SK-N-SH (cell line): ENCODE data around the gene CHST11. TPM values are rescaled to one million over a fixed set of nuclear protein-coding genes. Genes with fewer than 3 reads are reported as not detected.

Experiments
- CTCF ChIA-PET: fragments of 300-600, 350-600 bp; formaldehyde crosslinking; extraction: SDS; loops from one replicate; lab custom pipeline; 2021; lab: Yijun Ruan, JAX
- POLR2A ChIA-PET: fragments of 350-600 bp; sonication (Branson Sonifier 250); formaldehyde crosslinking; extraction: SDS; loops from one replicate; lab custom pipeline; 2020; ENCODE audit warnings: antibody characterized with exemption, inconsistent platforms; lab: Yijun Ruan, JAX
- DNase-seq: peaks from one replicate; pipeline ENCODE4 v3.0.0; 2012
- H2AFZ ChIP-seq: fragments of 200-600 bp; sonication (generic); 2 replicates; pipeline ENCODE4 v1.8.1; 2016; ENCODE audit warnings: antibody characterized with exemption, mild to moderate bottlenecking, low read depth
- H3F3A ChIP-seq: fragments of 200-600 bp; sonication (generic); replicated peaks from 2 replicates; pipeline ENCODE3; 2016; ENCODE audit warnings: antibody characterized with exemption, mild to moderate bottlenecking; ENCODE audit not compliant: insufficient read depth
- H3K27ac ChIP-seq, 2 experiments: fragments of 200-500 bp in 1 of 2; fragments of 200-600 bp in 1 of 2; sonication (Bioruptor generic) in 1 of 2; sonication (generic), shearing (Covaris generic) in 1 of 2; 2 replicates each; pipeline versions ENCODE4 v1.5.1 to v1.6.1; 2014 to 2016; ENCODE audit warnings: low read depth in 2 of 2, inconsistent platforms in 1 of 2, low read length in 1 of 2, mild to moderate bottlenecking in 1 of 2, mixed read lengths in 1 of 2
- H3K27me3 ChIP-seq: fragments of 200-600 bp; sonication (generic), shearing (Covaris generic); 2 replicates; pipeline ENCODE4 v1.6.1; 2016; ENCODE audit warnings: mixed run types; ENCODE audit not compliant: insufficient read depth
- H3K36me3 ChIP-seq, 2 experiments: fragments of 200-500 bp in 1 of 2; fragments of 200-600 bp in 1 of 2; sonication (Bioruptor generic) in 1 of 2; sonication (generic) in 1 of 2; replicated peaks in 1 of 2; 2 replicates each; pipeline versions ENCODE3 to v1.5.1; 2014 to 2016; ENCODE audit warnings: low read length in 1 of 2, mild to moderate bottlenecking in 1 of 2; ENCODE audit not compliant: insufficient read depth in 2 of 2, control insufficient read depth in 1 of 2
- H3K4me1 ChIP-seq, 2 experiments: fragments of 200-500 bp in 1 of 2; fragments of 200-600 bp in 1 of 2; sonication (Bioruptor generic) in 1 of 2; sonication (generic), shearing (Covaris generic) in 1 of 2; 2 replicates each; pipeline versions ENCODE4 v1.5.1 to v1.6.1; 2014 to 2016; ENCODE audit warnings: low read depth in 1 of 2, low read length in 1 of 2, mixed run types in 1 of 2; ENCODE audit not compliant: insufficient read depth in 2 of 2, control insufficient read depth in 1 of 2
- H3K4me2 ChIP-seq: fragments of 200-600 bp; sonication (generic), shearing (Covaris generic); 2 replicates; pipeline ENCODE4 v1.6.1; 2017; ENCODE audit warnings: mixed run types
- H3K4me3 ChIP-seq, 2 experiments: fragments of 200-500 bp in 1 of 2; fragments of 200-600 bp in 1 of 2; sonication (Bioruptor generic) in 1 of 2; sonication (generic), shearing (Covaris generic) in 1 of 2; 2 replicates each; pipeline versions ENCODE4 v1.5.1 to v1.8.1; 2014 to 2016; ENCODE audit warnings: low read depth in 2 of 2, inconsistent platforms in 1 of 2, low read length in 1 of 2, mild to moderate bottlenecking in 1 of 2, mixed read lengths in 1 of 2, moderate library complexity in 1 of 2
- H3K79me2 ChIP-seq: fragments of 200-600 bp; sonication (generic); 2 replicates; pipeline ENCODE4 v1.8.1; 2017; ENCODE audit warnings: mild to moderate bottlenecking; ENCODE audit not compliant: insufficient read depth
- H3K9ac ChIP-seq: fragments of 200-600 bp; sonication (generic); 2 replicates; pipeline ENCODE4 v1.6.1; 2017; ENCODE audit warnings: mixed run types
- H3K9me2 ChIP-seq: fragments of 200-600 bp; sonication (generic); 2 replicates; pipeline ENCODE4 v1.6.1; 2017; ENCODE audit warnings: mixed run types
- H3K9me3 ChIP-seq: fragments of 200-600 bp; sonication (generic); 2 replicates; pipeline ENCODE4 v1.6.1; 2017; ENCODE audit warnings: mixed run types, mild to moderate bottlenecking, moderate library complexity
- H4K20me1 ChIP-seq: fragments of 200-600 bp; sonication (generic); 2 replicates; pipeline ENCODE4 v1.6.1; 2017; ENCODE audit warnings: mild to moderate bottlenecking, mixed run types; ENCODE audit not compliant: insufficient read depth
- CTCF ChIP-seq: fragments of 200-600 bp; sonication (generic); IDR thresholded peaks from 2 replicates; pipeline ENCODE4 v1.6.1; 2017; ENCODE audit warnings: antibody characterized with exemption, mild to moderate bottlenecking, moderate library complexity
- FOXJ3 ChIP-seq: sonication (generic); formaldehyde crosslinking; IDR thresholded peaks from 2 replicates; pipeline ENCODE4 v1.5.1; 2020; ENCODE audit warnings: mild to moderate bottlenecking, missing genetic modification reagents
- FOXM1 ChIP-seq: IDR thresholded peaks from 2 replicates; pipeline ENCODE4 v1.4.0; 2012; ENCODE audit warnings: low read depth, mild to moderate bottlenecking
- GABPA ChIP-seq: IDR thresholded peaks from 2 replicates; pipeline ENCODE4 v1.4.0; 2012; ENCODE audit warnings: low read depth, mild to moderate bottlenecking
- MEF2A ChIP-seq: IDR thresholded peaks from 2 replicates; pipeline ENCODE4 v1.4.0; 2012; ENCODE audit warnings: low read depth, borderline replicate concordance
- MXI1 ChIP-seq: IDR thresholded peaks from 2 replicates; pipeline ENCODE4 v1.6.1; 2012; ENCODE audit warnings: mild to moderate bottlenecking, low read depth, low read length, improper control_type of control experiment
- NFIC ChIP-seq: IDR thresholded peaks from 2 replicates; pipeline ENCODE4 v1.4.0; 2012; ENCODE audit warnings: borderline replicate concordance
- PBX3 ChIP-seq: IDR thresholded peaks from 2 replicates; pipeline ENCODE4; 2012
- RAD21 ChIP-seq: IDR thresholded peaks from 2 replicates; pipeline ENCODE4 v1.6.1; 2012; ENCODE audit warnings: mild to moderate bottlenecking, low read length
- RCOR1 ChIP-seq: fragments of 150-350 bp; IDR thresholded peaks from 2 replicates; pipeline ENCODE4 v1.6.1; 2017; ENCODE audit warnings: antibody characterized with exemption, low read length
- RXRA ChIP-seq: IDR thresholded peaks from 2 replicates; pipeline ENCODE4 v1.4.0; 2012; ENCODE audit warnings: low read depth, mild to moderate bottlenecking, borderline replicate concordance
- YY1 ChIP-seq: IDR thresholded peaks from 2 replicates; pipeline ENCODE4 v1.4.0; 2012; ENCODE audit warnings: low read depth, mild to moderate bottlenecking
- WGBS: methylation state at CpG from one replicate; pipeline ENCODE4 v1.1.6; 2017; ENCODE audit warnings: low lambda C conversion rate; 5-methylcytosine and 5-hydroxymethylcytosine counted together
- polyA plus RNA-seq, 3 experiments: library from polyadenylated mRNA; depleted of rRNA; stranded (reverse); fragments of >200 nt; gene quantifications; 2 replicates each; pipeline ENCODE4 v1.2.3, GENCODE V29; 2012
- TF ChIP-seq, protein P1 (sequence below): fragments of 150-350 bp; IDR thresholded peaks from 2 replicates; pipeline ENCODE4 v1.6.1; 2017; ENCODE audit warnings: antibody characterized with exemption, low read length, low read depth, borderline replicate concordance
- TF ChIP-seq, protein P2 (sequence below): fragments of 150-350 bp; IDR thresholded peaks from 2 replicates; pipeline ENCODE4 v1.6.1; 2016; ENCODE audit warnings: mild to moderate bottlenecking, low read depth, low read length
- TF ChIP-seq, protein P3 (sequence below): IDR thresholded peaks from 2 replicates; pipeline ENCODE4 v1.4.0; 2012; ENCODE audit warnings: low read depth, borderline replicate concordance

CHST11 gene
- polyA plus RNA-seq, 1 of the 3 experiments (the other 2 are of a cell fraction) = 18.6 TPM

GRCh38 chr12:104460041-104460719, 3.4 kb downstream of the CHST11 start:
- Histone ChIP-seq H3K9me3 (no peaks in the 10 kb centered on the region), H3K36me3 (no peaks in the 10 kb centered on the region), H3K9ac (no peak overlapping the region), H3K79me2 (peaks cover 45% of the 10 kb centered on the region), H2AFZ (no peak overlapping the region), H3K4me2 (0 out of 2 replicates have a peak overlapping the region, but pooled peaks have one; percentile 20), H3F3A (peaks cover 2% of the 10 kb centered on the region), H3K27ac (no peak overlapping the region), H3K4me1 (peaks cover 5 to 17% of the 10 kb centered on the region in 2 experiments; a peak in 1 of 4 replicates), H3K27me3 (no peaks in the 10 kb centered on the region), H3K9me2 (no peaks in the 10 kb centered on the region), H3K4me3 (no peak overlapping the region), H4K20me1 (no peaks in the 10 kb centered on the region)
- ChIA-PET CTCF (interaction anchor here (0.7 to 4.3 kb wide), 6 partner anchors 13 to 424 kb away, joined by 3 to 26 read pairs (median 4); no protein-coding TSS in a partner anchor), POLR2A (no interaction called here)
- DNase-seq = no peak
- TF ChIP-seq NFIC (no peak), RCOR1 (no peak), FOXM1 (no peak), MXI1 (no peak)
- TF ChIP-seq, protein P1, sequence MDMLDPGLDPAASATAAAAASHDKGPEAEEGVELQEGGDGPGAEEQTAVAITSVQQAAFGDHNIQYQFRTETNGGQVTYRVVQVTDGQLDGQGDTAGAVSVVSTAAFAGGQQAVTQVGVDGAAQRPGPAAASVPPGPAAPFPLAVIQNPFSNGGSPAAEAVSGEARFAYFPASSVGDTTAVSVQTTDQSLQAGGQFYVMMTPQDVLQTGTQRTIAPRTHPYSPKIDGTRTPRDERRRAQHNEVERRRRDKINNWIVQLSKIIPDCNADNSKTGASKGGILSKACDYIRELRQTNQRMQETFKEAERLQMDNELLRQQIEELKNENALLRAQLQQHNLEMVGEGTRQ = no peak
- WGBS = 79% methylated on average over 10 of the region's 10 CpGs

GRCh38 chr12:104460973-104461698, 4.4 kb downstream of the CHST11 start:
- peaks cover 45% of the 10 kb centered on the region for H3K79me2 ChIP-seq
- H3K4me2 ChIP-seq = no peak overlapping the region
- TF ChIP-seq RCOR1 (no peak), FOXM1 (no peak), YY1 (no peak), RXRA (no peak), CTCF (no peak), GABPA (no peak), MEF2A (no peak), RAD21 (no peak), FOXJ3 (CRISPR knock-in tag) (no peak), PBX3 (no peak)
- TF ChIP-seq, protein P2, sequence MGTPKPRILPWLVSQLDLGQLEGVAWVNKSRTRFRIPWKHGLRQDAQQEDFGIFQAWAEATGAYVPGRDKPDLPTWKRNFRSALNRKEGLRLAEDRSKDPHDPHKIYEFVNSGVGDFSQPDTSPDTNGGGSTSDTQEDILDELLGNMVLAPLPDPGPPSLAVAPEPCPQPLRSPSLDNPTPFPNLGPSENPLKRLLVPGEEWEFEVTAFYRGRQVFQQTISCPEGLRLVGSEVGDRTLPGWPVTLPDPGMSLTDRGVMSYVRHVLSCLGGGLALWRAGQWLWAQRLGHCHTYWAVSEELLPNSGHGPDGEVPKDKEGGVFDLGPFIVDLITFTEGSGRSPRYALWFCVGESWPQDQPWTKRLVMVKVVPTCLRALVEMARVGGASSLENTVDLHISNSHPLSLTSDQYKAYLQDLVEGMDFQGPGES = no peak
- TF ChIP-seq, protein P3, sequence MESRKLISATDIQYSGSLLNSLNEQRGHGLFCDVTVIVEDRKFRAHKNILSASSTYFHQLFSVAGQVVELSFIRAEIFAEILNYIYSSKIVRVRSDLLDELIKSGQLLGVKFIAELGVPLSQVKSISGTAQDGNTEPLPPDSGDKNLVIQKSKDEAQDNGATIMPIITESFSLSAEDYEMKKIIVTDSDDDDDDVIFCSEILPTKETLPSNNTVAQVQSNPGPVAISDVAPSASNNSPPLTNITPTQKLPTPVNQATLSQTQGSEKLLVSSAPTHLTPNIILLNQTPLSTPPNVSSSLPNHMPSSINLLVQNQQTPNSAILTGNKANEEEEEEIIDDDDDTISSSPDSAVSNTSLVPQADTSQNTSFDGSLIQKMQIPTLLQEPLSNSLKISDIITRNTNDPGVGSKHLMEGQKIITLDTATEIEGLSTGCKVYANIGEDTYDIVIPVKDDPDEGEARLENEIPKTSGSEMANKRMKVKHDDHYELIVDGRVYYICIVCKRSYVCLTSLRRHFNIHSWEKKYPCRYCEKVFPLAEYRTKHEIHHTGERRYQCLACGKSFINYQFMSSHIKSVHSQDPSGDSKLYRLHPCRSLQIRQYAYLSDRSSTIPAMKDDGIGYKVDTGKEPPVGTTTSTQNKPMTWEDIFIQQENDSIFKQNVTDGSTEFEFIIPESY = no peak
- TF ChIP-seq, protein P1 = no peak
- TF ChIP-seq, all 33 proteins: peak for 0
- no peak overlapping the region for H2AFZ ChIP-seq
- no peaks in the 10 kb centered on the region for H3K27me3 ChIP-seq
- peaks cover under 1 to 15% of the 10 kb centered on the region in 2 experiments; a peak in 1 of 4 replicates for H3K4me1 ChIP-seq
- H3K4me3 ChIP-seq = no peak overlapping the region
- ChIA-PET CTCF (interaction anchor here (1.0 kb wide), 1 partner anchor 22 kb away, joined by 3 read pairs; no protein-coding TSS in a partner anchor), POLR2A (no interaction called here)
- no peaks in the 10 kb centered on the region for H3K9me2 ChIP-seq
- no peak overlapping the region for H3K9ac ChIP-seq
- no peaks in the 10 kb centered on the region for H3K36me3 ChIP-seq
- no peak for DNase-seq
- WGBS = 85% methylated on average over 5 of the region's 5 CpGs
- no peak overlapping the region for H3K27ac ChIP-seq
- no peaks in the 10 kb centered on the region for H3K9me3 ChIP-seq
- no peaks in the 10 kb centered on the region for H4K20me1 ChIP-seq
- peaks cover 2% of the 10 kb centered on the region for H3F3A ChIP-seq
